Measurements from ENCODE around the gene E2F8. TPM values are rescaled to one million over a fixed set of nuclear protein-coding genes. Genes with fewer than 3 reads are reported as not detected.

Gene E2F8
- total RNA-seq, 2 donors from 2014 or later: 1.7 to 2.2 TPM

DNA sequence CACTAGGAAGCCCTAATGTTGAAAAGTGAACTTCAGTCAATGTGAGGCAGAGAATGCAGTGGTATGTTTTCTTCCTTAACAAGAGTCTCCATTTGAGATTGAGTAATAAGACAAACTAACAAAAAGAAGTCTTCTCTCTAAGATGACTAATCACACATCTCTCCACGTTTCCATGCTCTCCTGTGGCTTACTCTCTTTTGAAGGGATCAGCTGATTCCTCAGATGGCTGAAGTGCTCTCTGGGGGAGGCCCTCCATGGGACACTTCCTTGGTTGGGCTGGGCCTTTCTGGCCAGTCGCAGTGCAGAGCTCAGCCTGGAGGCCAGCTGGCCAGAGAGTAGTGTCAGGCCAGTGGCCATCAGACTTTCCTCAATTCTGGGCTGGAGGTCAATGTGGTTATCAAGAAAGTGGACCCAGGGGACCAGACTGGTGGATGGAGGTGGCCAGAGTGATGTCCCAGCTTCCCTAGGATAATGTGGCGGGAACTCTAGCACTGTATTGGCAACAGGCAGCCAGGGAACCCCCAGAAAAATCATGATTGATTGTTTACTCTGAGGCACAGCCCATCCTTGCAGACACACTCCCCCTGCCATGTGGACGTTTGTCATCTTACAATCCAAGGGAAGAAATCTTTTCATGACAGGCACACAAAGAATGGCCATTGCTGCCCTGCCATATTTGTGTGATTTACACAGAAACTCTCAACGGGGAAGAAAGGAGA lies 53.5 kb downstream of the E2F8 start:
- TF ChIP-seq, protein P1, sequence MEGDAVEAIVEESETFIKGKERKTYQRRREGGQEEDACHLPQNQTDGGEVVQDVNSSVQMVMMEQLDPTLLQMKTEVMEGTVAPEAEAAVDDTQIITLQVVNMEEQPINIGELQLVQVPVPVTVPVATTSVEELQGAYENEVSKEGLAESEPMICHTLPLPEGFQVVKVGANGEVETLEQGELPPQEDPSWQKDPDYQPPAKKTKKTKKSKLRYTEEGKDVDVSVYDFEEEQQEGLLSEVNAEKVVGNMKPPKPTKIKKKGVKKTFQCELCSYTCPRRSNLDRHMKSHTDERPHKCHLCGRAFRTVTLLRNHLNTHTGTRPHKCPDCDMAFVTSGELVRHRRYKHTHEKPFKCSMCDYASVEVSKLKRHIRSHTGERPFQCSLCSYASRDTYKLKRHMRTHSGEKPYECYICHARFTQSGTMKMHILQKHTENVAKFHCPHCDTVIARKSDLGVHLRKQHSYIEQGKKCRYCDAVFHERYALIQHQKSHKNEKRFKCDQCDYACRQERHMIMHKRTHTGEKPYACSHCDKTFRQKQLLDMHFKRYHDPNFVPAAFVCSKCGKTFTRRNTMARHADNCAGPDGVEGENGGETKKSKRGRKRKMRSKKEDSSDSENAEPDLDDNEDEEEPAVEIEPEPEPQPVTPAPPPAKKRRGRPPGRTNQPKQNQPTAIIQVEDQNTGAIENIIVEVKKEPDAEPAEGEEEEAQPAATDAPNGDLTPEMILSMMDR (IDR thresholded peaks at IDR 0.05): no peak
- Histone ChIP-seq H3K36me3 (peaks cover 98% of the 10 kb centered on the region), H3K9me3 (no peaks in the 10 kb centered on the region), H3K27ac (peak overlapping the region; percentile 11 to 36), H3K27me3 (no peaks in the 10 kb centered on the region), H3K4me3 (no peak overlapping the region), H3K4me1 (peaks cover 0 to 4% of the 10 kb centered on the region in 2 donors)
- DNase-seq (ENCODE audit: low spot score): no peak

DNA sequence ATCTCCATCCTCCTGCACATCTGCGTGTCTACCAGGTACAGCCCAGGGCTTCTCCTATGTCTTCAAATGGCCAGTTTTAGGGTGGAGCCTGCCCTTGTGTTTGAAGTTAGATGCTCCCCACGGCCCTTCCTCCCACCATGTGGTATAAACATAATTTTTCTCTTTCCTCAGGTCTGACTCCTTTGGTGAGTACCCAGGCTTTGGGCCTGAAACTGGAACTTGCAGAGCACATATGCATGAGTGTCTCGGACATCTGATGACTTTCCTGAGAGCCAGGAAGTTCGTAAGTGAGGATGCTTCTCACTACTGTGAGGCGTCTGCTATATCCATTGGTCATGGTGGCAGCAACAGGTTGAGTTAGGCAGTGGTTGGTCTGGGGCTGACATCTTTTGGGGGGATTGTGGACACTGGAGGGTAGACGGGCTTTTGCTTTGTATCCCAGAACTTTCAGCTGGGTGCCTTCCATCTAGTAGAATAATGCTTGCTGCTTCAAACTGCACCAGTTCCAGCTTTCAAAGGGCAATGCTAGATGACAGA lies 55.2 kb downstream of the E2F8 start:
- peak overlapping the region in 1 of 2 donors; percentile 5 for H3K27ac ChIP-seq
- no peaks in the 10 kb centered on the region for H3K9me3 ChIP-seq
- H3K27me3 ChIP-seq: no peaks in the 10 kb centered on the region
- no peak overlapping the region for H3K4me3 ChIP-seq
- no peaks in the 10 kb centered on the region for H3K4me1 ChIP-seq
- DNase-seq (ENCODE audit: low spot score): no peak
- H3K36me3 ChIP-seq: peaks cover 96% of the 10 kb centered on the region
- TF ChIP-seq, protein P1 (IDR thresholded peaks at IDR 0.05): no peak

DNA sequence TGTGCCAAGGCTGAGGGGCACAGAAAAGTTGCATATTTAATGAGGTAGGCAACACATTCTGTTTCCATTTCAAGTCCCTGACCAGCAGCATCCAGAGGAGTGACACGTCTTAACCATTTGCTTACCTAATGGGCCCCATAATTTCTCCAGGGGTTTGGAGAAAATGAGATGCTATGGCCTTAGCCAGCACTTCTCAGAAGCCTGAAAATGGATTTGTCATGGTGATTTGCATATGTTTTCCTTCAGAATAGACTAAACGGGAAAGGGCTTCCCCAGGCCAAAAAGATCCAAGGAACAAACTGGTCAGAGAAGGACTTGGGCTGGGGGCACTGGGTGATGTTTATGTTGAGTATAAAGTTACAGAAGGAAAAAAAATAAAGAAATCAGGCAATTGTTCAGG lies 55.7 kb downstream of the E2F8 start:
- Histone ChIP-seq H3K27ac (no peak overlapping the region), H3K4me1 (no peaks in the 10 kb centered on the region), H3K27me3 (no peaks in the 10 kb centered on the region), H3K9me3 (no peaks in the 10 kb centered on the region), H3K36me3 (peaks cover 90% of the 10 kb centered on the region), H3K4me3 (no peak overlapping the region)
- DNase-seq (ENCODE audit: low spot score): no peak
- TF ChIP-seq, protein P1 (IDR thresholded peaks at IDR 0.05): no peak

- Histone ChIP-seq H3K36me3 (peaks cover 76% of the 10 kb centered on the region), H3K27ac (peak overlapping the region in 1 of 2 donors; percentile 23), H3K9me3 (no peaks in the 10 kb centered on the region), H3K27me3 (no peaks in the 10 kb centered on the region), H3K4me1 (no peaks in the 10 kb centered on the region), H3K4me3 (no peak overlapping the region)
- TF ChIP-seq, protein P1 (IDR thresholded peaks at IDR 0.05): no peak
- DNase-seq (ENCODE audit: low spot score): no peak
Measured at GRCh38 chr11:19183646-19184045, 57.1 kb downstream of the E2F8 start.

GRCh38 chr11:19181531-19182261 lies 59.0 kb downstream of the E2F8 start:
- H3K4me3 ChIP-seq: no peak overlapping the region
- no peaks in the 10 kb centered on the region for H3K4me1 ChIP-seq
- peaks cover 57% of the 10 kb centered on the region for H3K36me3 ChIP-seq
- no peak for DNase-seq (ENCODE audit: low spot score)
- no peak overlapping the region for H3K27ac ChIP-seq
- no peaks in the 10 kb centered on the region for H3K9me3 ChIP-seq
- TF ChIP-seq, protein P1 (IDR thresholded peaks at IDR 0.05): no peak
- H3K27me3 ChIP-seq: no peaks in the 10 kb centered on the region
